ENCODE results near the gene APOL6.

- TF ChIP-seq CTCF (conservative IDR thresholded peaks at IDR 0.05) (no peak), ZFX (IDR thresholded peaks at IDR 0.05) (no peak)
Measured at GRCh38 chr22:35601013-35601580, 47.1 kb upstream of the APOL6 start.
